ENCODE measurements around the gene VAPA.

The VAPA gene

DNA sequence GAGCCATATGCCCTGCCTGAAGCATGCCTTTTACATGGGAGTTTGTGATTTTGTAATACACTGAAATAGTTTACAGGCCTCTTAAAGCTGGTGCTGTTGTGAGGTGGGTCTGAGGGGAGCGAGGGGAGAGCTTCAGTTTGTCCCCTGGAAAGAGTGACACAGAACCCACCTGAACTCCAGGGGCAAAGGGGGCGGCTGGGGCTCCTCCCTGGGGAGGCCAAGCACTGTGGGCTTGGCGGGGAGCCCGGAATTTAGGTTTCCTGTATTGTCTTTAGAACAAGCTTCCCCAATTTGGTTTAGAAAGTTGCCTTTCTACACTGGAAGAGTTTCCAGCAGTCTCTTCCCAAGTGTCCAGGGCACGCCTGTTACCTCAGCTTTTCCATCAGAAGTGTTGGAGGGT is 75.7 kb downstream of the VAPA start:
- no peak overlapping the region for H3K4me3 ChIP-seq (ENCODE audit: low read depth, low read length)
- H3K9ac ChIP-seq (ENCODE audit: low read depth, low read length), result no peak overlapping the region
- H3K4me1 ChIP-seq (ENCODE audit: control insufficient read depth, insufficient read depth, low read length), result no peaks in the 10 kb centered on the region
- H3K27me3 ChIP-seq (ENCODE audit: control insufficient read depth, insufficient read depth, low read length), result no peaks in the 10 kb centered on the region
- no peaks in the 10 kb centered on the region for H3K9me3 ChIP-seq (ENCODE audit: control insufficient read depth, insufficient read depth, low read length)
- H3K36me3 ChIP-seq (ENCODE audit: control insufficient read depth, insufficient read depth, low read length), result no peaks in the 10 kb centered on the region

DNA sequence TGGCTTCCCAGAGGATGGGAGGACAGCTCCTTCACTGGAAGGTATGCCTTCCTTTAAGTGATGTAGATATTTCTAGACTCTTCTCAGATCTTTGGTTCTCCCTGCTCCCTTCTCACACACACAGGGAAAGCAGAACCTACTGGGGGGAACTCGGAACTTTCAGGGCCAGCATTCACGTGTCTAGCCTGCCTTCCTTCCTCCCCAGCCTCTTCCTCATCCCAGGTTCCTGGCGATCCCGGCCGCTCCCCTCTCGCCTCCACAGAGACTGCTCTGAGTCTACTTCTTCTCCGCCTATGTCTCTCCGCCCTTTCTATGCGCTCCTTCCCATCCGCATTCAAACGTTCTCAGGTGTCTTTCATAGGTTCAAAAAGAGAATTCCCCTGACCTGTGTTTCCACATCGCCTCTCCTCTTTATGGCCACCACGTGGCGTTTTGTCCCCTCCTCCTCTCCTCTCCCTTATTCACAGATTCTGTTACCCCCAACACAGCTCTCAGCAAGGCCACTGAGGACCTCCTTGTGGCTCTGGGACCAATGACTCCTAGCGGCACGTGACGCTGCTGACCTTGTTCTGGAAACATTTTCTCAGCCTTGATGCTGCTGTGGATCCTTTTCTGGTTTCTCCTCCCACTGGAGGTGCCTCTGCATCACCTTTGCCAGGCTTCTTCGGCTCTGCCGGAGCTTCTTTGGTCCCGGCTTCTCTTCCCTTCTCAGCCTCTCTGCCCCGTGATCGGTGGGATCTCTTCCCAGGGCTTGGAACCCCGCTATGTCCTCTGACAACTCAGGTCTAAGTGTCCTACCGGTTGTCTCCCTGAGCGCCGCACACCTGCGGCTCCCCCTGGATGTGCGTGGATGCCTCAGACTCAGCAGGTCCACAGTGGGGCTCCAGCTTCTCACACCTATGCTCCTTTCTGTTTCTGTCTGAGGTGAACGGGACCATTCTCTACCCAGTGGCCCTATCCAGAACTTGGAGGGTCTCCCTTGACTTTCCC is 77.5 kb downstream of the VAPA start:
- Histone ChIP-seq H3K9ac (ENCODE audit: low read depth, low read length) (no peak overlapping the region), H3K27me3 (ENCODE audit: control insufficient read depth, insufficient read depth, low read length) (no peaks in the 10 kb centered on the region), H3K36me3 (ENCODE audit: control insufficient read depth, insufficient read depth, low read length) (no peaks in the 10 kb centered on the region), H3K9me3 (ENCODE audit: control insufficient read depth, insufficient read depth, low read length) (no peaks in the 10 kb centered on the region), H3K4me3 (ENCODE audit: low read depth, low read length) (no peak overlapping the region), H3K4me1 (ENCODE audit: control insufficient read depth, insufficient read depth, low read length) (no peaks in the 10 kb centered on the region)

DNA sequence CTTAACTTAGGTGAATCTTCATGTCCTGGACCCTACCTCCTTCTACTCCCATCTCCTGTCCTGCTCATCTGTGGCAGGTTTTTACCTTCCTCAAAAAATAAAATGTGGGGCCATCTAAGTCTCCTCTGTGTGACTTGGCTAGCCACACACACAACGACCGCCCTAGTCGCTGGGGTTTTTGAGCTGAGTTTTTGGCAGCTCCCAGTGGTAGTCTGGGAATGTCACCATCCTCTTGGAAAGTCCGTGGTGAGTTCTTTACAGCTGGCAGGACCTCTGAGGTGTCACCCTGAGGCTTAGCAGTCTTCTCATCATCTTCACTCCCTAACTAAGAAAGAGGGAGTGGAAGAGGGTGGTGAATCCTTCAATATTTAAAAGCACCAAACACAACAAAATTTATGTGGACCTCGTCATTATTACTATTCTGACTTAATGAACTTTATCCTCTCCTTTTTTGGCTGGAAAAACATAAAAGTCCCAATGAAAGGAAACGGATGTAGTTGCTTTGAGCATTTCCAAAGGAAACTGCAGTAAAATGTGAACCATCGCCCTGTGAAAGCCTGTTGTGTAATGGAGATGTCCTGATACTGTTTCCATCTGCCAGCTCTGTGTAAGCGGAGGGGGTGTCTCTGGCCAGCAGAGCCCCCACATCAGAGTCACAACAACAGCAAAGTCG is 78.6 kb downstream of the VAPA start:
- Histone ChIP-seq H3K4me1 (ENCODE audit: control insufficient read depth, insufficient read depth, low read length) (no peaks in the 10 kb centered on the region), H3K4me3 (ENCODE audit: low read depth, low read length) (no peak overlapping the region), H3K27me3 (ENCODE audit: control insufficient read depth, insufficient read depth, low read length) (no peaks in the 10 kb centered on the region), H3K9ac (ENCODE audit: low read depth, low read length) (no peak overlapping the region), H3K36me3 (ENCODE audit: control insufficient read depth, insufficient read depth, low read length) (no peaks in the 10 kb centered on the region), H3K9me3 (ENCODE audit: control insufficient read depth, insufficient read depth, low read length) (no peaks in the 10 kb centered on the region)

DNA sequence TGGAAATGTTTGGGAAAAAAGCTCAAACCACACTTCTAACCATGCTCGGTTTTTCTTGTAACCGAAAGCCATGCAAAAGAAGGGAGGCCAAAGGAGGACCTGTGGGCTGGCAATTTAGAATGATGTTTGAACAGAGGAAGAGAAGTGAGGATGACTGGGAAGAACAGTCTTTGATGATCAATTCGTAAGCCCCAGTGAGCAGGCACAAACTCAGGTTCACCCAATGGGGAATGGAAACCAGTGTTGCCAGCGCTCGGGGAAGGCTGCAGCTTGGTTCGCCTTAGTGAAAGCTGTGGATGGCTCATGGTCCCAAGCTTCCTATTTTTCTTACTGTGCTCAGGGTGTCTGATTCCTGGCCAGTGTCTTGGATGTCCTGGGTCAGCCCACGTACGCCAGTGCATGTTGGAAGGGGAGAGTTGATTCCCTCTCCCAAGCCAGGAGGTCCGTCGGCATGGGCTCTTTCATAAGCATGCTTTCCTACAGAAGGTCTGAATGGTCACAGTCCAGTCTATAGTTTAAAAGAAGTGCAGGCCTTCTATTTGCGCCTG is 79.2 kb downstream of the VAPA start:
- no peaks in the 10 kb centered on the region for H3K9me3 ChIP-seq (ENCODE audit: control insufficient read depth, insufficient read depth, low read length)
- H3K9ac ChIP-seq (ENCODE audit: low read depth, low read length), result no peak overlapping the region
- H3K4me1 ChIP-seq (ENCODE audit: control insufficient read depth, insufficient read depth, low read length), result no peaks in the 10 kb centered on the region
- H3K36me3 ChIP-seq (ENCODE audit: control insufficient read depth, insufficient read depth, low read length), result no peaks in the 10 kb centered on the region
- no peaks in the 10 kb centered on the region for H3K27me3 ChIP-seq (ENCODE audit: control insufficient read depth, insufficient read depth, low read length)
- no peak overlapping the region for H3K4me3 ChIP-seq (ENCODE audit: low read depth, low read length)

DNA sequence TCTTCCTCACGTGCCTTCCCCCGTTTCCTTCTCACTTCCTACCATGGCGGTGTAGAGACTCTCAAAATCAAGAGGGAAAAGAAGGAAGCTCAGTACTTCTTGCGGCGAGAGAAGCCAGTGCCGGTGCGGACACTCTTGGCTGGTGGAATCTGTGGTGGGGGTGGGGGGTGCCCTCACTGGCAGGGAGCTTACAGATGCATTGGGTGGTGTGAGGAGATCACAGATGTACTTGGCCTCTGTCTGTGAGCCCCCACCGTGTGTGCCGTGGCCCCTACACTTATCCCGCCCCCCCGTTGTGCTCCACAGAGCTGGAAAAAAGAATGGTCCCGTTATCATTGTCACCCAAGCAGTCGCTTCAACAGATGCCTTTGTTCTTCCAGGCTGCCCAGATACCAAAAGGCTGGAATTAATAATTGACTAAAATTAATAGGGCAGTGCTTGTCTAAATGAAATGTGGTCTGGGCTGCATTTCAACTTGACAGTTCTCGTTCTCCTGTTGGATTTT is 79.8 kb downstream of the VAPA start:
- Histone ChIP-seq H3K9me3 (ENCODE audit: control insufficient read depth, insufficient read depth, low read length) (no peaks in the 10 kb centered on the region), H3K27me3 (ENCODE audit: control insufficient read depth, insufficient read depth, low read length) (no peaks in the 10 kb centered on the region), H3K4me1 (ENCODE audit: control insufficient read depth, insufficient read depth, low read length) (no peaks in the 10 kb centered on the region), H3K36me3 (ENCODE audit: control insufficient read depth, insufficient read depth, low read length) (no peaks in the 10 kb centered on the region), H3K4me3 (ENCODE audit: low read depth, low read length) (no peak overlapping the region), H3K9ac (ENCODE audit: low read depth, low read length) (no peak overlapping the region)

DNA sequence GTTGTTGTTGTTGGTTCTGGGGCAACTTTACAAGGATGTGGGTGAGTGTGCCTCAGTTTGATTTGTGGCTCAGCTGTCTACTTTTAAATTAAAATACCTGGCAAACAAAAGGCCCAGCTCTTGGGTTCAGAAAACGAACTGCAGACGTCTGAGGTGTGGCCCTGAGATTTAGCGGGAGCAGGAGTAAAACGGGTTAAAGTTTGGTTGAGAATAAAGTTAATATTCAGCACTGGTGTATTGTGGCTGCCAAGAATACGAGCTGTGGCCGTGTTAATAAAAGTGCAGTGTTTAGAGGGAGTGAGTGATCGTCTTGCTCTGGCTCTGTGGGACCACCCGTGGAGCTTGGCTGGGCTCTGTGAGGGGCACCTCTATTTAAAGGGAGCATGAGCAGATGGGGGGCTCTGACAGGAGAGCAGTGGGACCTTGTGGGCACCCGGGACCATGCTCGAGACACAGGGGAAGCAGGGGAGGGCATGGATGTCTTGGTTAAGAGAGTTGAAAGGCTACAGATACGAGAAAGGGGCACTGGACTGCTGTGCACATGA is 80.3 kb downstream of the VAPA start:
- Histone ChIP-seq H3K36me3 (ENCODE audit: control insufficient read depth, insufficient read depth, low read length) (no peaks in the 10 kb centered on the region), H3K4me1 (ENCODE audit: control insufficient read depth, insufficient read depth, low read length) (no peaks in the 10 kb centered on the region), H3K27me3 (ENCODE audit: control insufficient read depth, insufficient read depth, low read length) (no peaks in the 10 kb centered on the region), H3K9ac (ENCODE audit: low read depth, low read length) (no peak overlapping the region), H3K4me3 (ENCODE audit: low read depth, low read length) (no peak overlapping the region), H3K9me3 (ENCODE audit: control insufficient read depth, insufficient read depth, low read length) (no peaks in the 10 kb centered on the region)

DNA sequence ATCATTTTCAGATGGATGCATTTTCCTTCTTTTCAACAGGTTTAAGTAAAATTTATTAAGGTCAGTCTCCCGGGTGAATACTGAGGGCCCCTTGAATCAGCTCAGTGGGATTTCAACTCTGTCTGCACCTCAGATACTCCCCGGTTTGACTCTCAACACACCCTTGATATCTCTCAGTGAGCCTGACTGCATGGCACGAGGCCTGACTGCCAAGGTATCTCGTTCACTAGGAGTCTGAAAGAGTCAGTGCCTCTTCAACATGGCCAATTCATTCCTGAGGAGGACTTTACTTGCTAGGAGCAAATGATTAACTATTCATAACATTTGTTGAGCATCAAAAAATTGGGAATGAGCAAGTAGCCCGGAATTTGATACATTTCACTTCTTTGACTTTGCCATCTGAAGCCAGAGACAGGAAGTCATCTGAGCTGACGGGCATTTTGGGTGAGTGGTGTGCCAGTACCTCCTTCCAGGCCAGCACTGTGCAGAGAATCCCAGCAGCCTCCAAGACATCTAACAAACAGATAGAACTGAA is 81.0 kb downstream of the VAPA start:
- Histone ChIP-seq H3K4me3 (ENCODE audit: low read depth, low read length) (no peak overlapping the region), H3K9me3 (ENCODE audit: control insufficient read depth, insufficient read depth, low read length) (no peaks in the 10 kb centered on the region), H3K9ac (ENCODE audit: low read depth, low read length) (no peak overlapping the region), H3K4me1 (ENCODE audit: control insufficient read depth, insufficient read depth, low read length) (no peaks in the 10 kb centered on the region), H3K27me3 (ENCODE audit: control insufficient read depth, insufficient read depth, low read length) (no peaks in the 10 kb centered on the region), H3K36me3 (ENCODE audit: control insufficient read depth, insufficient read depth, low read length) (no peaks in the 10 kb centered on the region)

DNA sequence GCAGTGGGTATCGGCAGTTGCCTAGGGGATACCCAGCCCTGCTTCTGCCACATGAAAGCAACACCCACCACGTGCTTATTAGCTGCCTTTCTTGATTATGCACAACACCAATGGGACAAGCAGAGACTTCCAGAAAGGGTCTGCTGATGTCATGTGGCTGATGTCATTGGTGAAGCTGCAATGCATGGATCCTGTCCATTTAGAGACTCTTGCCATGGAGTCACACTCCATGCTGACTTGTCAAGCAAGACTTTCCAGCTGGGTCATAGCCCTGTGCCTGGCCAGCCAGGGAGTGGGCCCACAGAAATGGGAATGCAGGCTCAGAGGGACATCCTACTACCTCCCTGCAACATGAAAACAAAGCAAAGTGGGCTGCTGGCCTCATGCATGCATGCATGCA is 81.8 kb downstream of the VAPA start:
- Histone ChIP-seq H3K4me3 (ENCODE audit: low read depth, low read length) (no peak overlapping the region), H3K27me3 (ENCODE audit: control insufficient read depth, insufficient read depth, low read length) (no peaks in the 10 kb centered on the region), H3K36me3 (ENCODE audit: control insufficient read depth, insufficient read depth, low read length) (no peaks in the 10 kb centered on the region), H3K9ac (ENCODE audit: low read depth, low read length) (no peak overlapping the region), H3K9me3 (ENCODE audit: control insufficient read depth, insufficient read depth, low read length) (no peaks in the 10 kb centered on the region), H3K4me1 (ENCODE audit: control insufficient read depth, insufficient read depth, low read length) (no peaks in the 10 kb centered on the region)

DNA sequence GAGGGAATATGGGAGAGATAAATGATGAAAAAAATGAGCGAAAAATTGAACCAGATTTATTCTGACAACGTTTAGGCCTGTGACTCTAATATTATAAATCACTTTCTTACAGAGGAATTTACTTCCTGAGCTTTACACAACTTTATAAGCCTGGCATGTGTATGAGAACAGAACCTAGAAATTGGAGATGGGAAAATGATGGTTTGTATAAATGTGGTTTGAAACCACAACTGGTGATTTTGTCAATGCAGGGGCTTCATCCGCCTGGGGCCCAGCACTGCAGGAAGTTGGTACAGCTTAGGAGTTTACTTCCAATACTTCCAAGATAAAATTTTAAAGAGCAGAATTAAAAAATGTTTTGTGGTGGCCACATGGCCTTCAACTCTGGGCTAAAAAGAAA is 82.3 kb downstream of the VAPA start:
- no peaks in the 10 kb centered on the region for H3K9me3 ChIP-seq (ENCODE audit: control insufficient read depth, insufficient read depth, low read length)
- no peaks in the 10 kb centered on the region for H3K36me3 ChIP-seq (ENCODE audit: control insufficient read depth, insufficient read depth, low read length)
- no peak overlapping the region for H3K4me3 ChIP-seq (ENCODE audit: low read depth, low read length)

DNA sequence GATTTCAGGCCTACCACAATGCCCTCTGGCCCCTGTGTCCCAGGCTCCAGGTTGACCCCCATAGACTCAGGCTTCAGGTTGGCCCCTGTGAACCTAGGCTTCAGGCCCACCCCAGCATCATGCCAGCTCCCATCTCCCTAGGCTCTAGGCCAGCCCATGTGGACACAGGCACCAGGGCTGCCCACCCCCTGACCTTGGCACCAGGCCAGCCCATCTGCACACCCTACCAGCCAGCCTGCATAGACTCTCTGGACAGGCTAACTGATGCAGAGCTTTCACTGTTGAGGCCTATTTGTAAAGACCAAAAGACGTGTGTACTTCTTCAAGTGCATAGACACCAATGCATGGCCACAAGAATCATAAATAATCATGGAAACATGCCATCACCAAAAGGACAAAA is 83.9 kb downstream of the VAPA start:
- no peaks in the 10 kb centered on the region for H3K36me3 ChIP-seq (ENCODE audit: control insufficient read depth, insufficient read depth, low read length)
- no peaks in the 10 kb centered on the region for H3K4me1 ChIP-seq (ENCODE audit: control insufficient read depth, insufficient read depth, low read length)
- H3K4me3 ChIP-seq (ENCODE audit: low read depth, low read length), result no peak overlapping the region
- H3K27me3 ChIP-seq (ENCODE audit: control insufficient read depth, insufficient read depth, low read length), result no peaks in the 10 kb centered on the region
- no peak overlapping the region for H3K9ac ChIP-seq (ENCODE audit: low read depth, low read length)
- no peaks in the 10 kb centered on the region for H3K9me3 ChIP-seq (ENCODE audit: control insufficient read depth, insufficient read depth, low read length)

More for the DNA sequence above, 82.3 kb downstream of the VAPA start:
- Histone ChIP-seq H3K27me3 (ENCODE audit: control insufficient read depth, insufficient read depth, low read length) (no peaks in the 10 kb centered on the region), H3K9ac (ENCODE audit: low read depth, low read length) (no peak overlapping the region), H3K4me1 (ENCODE audit: control insufficient read depth, insufficient read depth, low read length) (no peaks in the 10 kb centered on the region)

DNA sequence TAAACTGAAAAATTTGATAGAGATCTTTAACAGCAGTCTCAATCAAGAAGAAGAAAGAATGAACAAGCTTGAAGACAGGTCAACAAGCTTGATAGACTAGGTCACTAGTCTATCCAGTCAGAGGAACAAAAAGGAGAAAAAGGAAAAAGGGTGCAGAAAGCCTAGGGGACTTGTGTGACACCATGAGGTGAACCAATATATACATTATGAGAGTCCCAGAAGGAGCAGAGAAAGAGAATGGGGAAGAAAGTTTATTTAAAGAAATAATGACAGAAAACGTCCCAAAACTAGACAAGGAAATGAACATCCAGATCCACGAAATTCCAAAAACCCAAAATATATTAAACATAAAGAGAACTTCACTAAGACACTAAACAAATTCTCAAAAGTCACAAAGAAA is 84.5 kb downstream of the VAPA start:
- Histone ChIP-seq H3K4me3 (ENCODE audit: low read depth, low read length) (no peak overlapping the region), H3K36me3 (ENCODE audit: control insufficient read depth, insufficient read depth, low read length) (no peaks in the 10 kb centered on the region), H3K9me3 (ENCODE audit: control insufficient read depth, insufficient read depth, low read length) (no peaks in the 10 kb centered on the region), H3K9ac (ENCODE audit: low read depth, low read length) (no peak overlapping the region), H3K4me1 (ENCODE audit: control insufficient read depth, insufficient read depth, low read length) (no peaks in the 10 kb centered on the region), H3K27me3 (ENCODE audit: control insufficient read depth, insufficient read depth, low read length) (no peaks in the 10 kb centered on the region)
